Dedifferentiated amniotic fluid mesenchymal stem cell (primary cell): ENCODE data around the gene INPP4B.
"Not testable (repeated sequence)": the region's sequence is repeated elsewhere in the genome, so short reads cannot be mapped to it uniquely, and the experiment has no call there.

Source experiments
- DNase-seq: peaks from one replicate; pipeline ENCODE4 v3.0.0-alpha.2; 2016; ENCODE audit errors: extremely low spot score

INPP4B gene

GRCh38 chr4:142683997-142684396 lies 162.1 kb downstream of the INPP4B start:
- no peak for DNase-seq

DNA sequence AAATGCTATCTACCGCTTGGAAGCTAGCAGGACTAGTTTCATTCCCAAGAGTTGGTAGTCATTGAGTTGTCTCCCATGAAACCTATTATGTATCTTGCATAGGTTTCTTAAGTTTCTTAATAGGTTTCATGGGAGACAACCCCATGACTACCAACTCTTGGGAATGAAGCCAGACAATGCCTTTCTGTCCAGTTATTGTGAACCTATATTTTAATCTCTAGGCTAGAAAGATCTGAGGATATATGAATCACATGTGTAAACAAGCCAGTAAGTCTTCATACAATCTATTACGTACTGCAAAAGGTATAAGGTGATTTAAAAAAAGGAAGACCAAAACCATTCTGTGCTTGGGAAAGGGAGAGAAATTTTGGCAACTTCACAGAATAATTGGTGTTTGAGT lies 162.6 kb downstream of the INPP4B start:
- DNase-seq: no peak

DNA sequence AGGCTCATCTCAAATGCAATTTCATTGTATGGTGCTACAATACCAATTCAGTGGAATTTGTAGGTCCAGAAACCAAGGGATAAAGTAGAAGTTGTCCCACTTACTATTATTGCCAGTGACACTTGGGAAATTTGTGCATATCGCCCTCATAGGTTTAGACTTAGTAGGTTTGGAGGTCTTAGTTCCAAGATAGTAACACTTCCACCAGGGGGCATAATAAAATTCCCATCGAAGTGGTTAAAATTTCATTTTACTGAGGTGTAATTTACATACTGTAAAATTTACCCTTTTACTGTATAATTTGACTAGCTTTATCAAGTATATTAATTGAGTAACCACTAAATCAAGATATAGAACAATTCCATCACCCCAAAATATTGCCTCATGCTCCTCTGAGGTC lies 174.6 kb downstream of the INPP4B start:
- DNase-seq: no peak

GRCh38 chr4:142663828-142664227 lies 182.3 kb downstream of the INPP4B start:
- peak; percentile 15 for DNase-seq

- DNase-seq: no peak
These were observed 185.4 kb downstream of the INPP4B start for GRCh38 chr4:142660728-142661127.

DNA sequence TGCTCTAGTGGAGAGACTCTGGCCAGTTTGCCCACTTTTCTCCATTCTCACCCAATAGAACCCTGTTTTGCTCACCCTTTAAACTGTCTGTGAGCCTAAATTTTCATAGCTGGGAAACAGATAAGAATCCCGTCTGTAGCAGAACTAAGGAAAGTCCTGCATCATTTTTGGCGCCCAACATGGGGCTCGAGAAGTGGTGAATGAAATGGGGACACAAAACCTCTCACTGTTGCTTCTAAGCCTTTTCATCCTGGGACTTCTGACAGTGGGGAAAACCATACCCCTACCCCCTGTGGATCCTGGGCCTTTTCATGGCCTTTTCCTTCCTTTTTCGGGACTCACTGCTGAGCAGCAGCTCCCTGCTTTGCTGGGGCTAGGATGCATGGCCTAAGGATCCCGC lies 189.9 kb downstream of the INPP4B start:
- DNase-seq: no peak

DNA sequence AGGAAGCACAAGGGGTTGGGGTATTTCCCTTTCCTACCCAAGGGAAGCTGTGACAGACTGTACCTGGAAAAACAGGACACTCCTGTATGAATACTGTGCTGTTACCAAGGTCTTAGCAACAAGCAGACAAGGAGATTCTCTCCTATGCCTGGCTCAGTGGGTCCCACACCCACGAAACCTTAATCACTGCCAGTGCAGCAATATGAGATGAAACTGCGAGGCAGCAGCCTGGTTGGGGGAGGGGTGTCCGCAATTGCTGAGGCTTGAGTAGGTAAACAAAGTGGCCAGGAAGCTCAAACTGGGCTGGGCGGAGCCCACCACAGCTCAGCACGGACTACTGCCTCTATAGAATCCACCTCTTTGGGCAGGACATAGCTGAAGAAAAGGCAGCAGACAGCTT lies 197.7 kb downstream of the INPP4B start:
- DNase-seq: no peak

GRCh38 chr4:142645475-142646108 lies 200.5 kb downstream of the INPP4B start:
- no peak for DNase-seq

DNA sequence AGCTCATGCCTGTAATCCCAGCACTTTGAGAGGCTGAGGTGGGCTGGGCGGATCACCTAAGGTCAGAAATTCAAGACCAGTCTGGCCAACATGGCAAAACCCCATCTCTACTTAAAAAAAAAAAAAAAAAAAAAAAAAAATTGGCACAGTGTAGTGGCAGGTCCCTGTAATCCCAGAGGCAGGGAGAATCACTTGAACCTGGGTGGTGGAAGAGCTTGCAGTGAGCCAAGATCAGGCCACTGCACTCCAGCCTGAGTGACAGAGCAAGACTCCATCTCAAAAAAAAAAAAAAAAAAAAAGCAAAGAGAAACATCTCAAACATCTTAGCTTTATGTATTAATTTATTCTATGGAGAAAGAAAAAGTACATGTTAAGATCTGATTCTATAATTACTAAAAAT lies 201.5 kb downstream of the INPP4B start:
- not testable (repeated sequence) for DNase-seq

GRCh38 chr4:142637614-142638013 lies 208.5 kb downstream of the INPP4B start:
- no peak for DNase-seq

GRCh38 chr4:142631836-142632235 lies 214.3 kb downstream of the INPP4B start:
- no peak for DNase-seq

DNA sequence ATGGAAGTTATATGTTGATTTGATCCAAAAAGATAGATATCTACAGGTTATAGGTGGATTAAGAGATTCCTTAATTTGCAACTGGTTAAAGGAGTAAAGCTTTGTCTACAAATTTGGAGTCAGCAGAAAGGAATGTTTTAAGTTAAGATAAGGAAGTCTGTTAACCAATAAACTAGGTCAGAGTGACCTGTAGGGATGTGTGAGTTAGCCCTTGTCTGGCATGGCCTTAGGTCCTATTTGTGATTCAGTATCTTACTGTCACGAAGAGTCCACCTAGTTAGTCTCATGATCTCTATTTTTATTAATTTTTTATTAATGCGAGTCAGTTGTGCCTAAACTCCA lies 230.8 kb downstream of the INPP4B start:
- DNase-seq: no peak

GRCh38 chr4:142614621-142615323 lies 231.3 kb downstream of the INPP4B start:
- no peak for DNase-seq

- DNase-seq: no peak
These were observed 238.1 kb downstream of the INPP4B start for GRCh38 chr4:142607976-142608375.

DNA sequence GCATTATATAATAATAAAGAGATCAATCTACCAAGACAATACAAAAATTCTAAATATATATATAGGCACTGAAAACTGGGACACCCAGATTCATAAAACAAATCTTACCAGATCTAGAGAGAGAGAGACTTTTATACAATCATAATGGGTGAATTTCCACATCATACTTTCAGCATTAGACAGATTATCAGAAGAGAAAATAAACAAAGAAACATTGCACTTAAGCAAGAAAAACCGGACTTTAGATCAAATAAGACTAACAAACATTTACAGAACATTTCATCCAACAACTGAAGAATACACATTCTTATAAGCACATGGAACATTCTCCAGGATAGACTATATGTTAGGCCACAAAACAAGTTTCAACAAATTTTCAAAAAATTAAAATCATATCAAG lies 245.1 kb downstream of the INPP4B start:
- no peak for DNase-seq

- no peak for DNase-seq
These were observed 248.0 kb downstream of the INPP4B start for GRCh38 chr4:142598132-142598531.

- no peak for DNase-seq
These were observed 249.5 kb downstream of the INPP4B start for GRCh38 chr4:142596595-142596994.

DNA sequence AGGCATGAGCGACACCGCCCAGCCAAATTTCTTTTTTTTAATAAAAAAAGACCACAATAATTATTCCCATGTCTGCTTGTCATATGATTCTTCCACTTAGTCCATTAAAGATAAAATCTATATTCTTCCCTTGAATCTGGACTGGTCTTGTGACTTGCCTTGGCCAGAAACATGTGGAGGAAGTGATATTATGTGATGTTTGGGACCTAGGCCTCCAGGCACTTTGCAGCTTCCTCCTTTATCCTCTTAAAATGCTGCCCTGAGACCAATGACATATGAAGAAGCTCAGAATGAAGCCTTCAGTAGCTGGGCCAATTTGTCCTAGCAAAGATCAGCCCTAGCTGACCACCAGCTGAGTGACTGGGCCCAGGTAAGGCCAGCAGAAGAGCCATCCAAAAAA lies 250.0 kb downstream of the INPP4B start:
- no peak for DNase-seq

GRCh38 chr4:142595222-142595871 lies 250.8 kb downstream of the INPP4B start:
- DNase-seq: no peak

DNA sequence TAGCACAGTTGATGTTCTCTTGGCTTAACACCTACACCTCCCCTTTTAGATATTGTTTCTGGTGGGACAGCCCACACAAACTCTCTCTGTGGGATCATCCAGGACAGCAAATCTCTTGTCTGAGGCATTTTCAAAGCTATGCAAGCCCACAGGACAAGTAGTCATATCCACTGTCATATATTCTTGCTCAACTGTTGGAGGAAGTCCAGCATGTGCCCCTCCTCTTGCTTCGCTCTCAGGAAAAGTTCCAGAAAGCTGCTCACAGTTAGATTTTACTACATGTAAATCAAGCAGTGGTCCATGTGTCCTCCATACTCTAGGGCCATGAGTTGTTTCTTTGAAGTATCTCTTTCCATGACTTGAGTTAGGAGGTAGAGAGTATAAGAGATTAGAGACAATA lies 260.7 kb downstream of the INPP4B start:
- DNase-seq: no peak

DNA sequence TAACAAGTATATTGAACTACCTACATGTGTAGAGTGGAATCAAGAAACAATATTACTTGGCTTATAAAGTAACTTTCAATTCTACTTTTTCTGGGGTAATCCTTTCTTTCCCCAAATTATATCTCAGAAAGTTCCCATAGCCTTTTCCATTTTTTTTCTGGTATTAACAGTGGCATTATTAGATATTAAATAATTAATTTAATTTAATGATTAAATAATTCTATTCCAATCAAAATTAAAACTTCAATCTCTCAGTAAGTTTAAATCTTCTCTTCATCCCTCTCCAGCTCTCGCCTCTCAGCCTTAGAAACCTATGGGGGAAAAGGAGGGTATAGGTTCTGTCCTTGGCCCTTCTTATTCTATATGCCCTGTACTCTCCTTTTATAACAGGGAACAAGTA lies 262.4 kb downstream of the INPP4B start:
- DNase-seq: no peak

DNA sequence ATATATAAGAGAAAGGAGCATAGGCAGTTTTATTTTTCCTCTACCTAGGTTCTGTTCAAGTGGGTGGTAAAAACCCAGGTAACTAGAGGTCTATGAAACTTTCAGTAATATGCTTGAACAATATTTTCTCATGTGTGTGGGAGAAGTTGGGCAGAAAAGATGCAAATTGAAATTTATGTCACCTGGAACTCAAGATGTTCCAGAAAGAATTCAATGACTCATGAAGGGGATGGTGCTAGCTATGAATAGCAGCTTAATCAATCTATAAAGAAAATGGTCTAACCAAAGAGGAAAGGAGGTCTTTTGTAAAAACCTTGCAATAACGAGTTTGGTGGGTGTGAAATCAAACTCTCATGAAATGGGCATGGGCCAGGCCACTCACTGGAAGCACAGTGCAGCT lies 263.8 kb downstream of the INPP4B start:
- DNase-seq: no peak

GRCh38 chr4:142581881-142582280 lies 264.2 kb downstream of the INPP4B start:
- no peak for DNase-seq
